ENCODE results near the gene RHOU. TPM values are rescaled to one million over a fixed set of nuclear protein-coding genes. Genes with fewer than 3 reads are reported as not detected.

RHOU gene
- total and polyA plus RNA-seq, 10 of the 15 experiments (the other 5 are each of a cell fraction or from before 2014, with no cell fraction given) = not detected

DNA sequence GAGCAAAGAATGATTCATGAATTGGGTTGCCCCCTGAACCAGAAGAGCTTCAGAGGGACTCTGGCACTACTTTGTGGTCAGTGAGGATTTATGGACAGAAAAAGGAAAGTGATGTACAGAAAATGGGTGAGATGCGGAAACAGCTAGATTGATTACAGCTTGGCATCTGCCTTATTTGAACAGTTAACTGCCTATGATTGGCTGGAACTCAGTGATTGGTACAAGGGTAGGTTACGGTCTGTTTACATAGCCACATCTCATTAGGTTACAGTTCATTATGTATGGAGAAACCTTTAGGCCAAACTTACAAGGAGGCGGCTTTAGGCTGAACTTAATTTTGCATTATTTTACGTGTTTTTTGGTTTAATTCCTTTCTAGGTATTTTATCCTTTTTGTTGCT lies 29.0 kb upstream of the RHOU start:
- intact Hi-C loops (cut with micrococcal nuclease; ENCODE audit: unreplicated experiment) (no loop called here), in situ Hi-C loops (cut with MboI) (no loop called here)
- CTCF ChIA-PET = interaction anchor here (0.6 kb wide), 1 partner anchor 9 kb away, joined by 3 read pairs; no protein-coding TSS in a partner anchor
- no peak for ATAC-seq
- H2AFZ ChIP-seq (ENCODE audit: control insufficient read depth, low read depth, low read length) = no peak overlapping the region
- FAIRE-seq = no peak
- WGBS (ENCODE audit: insufficient coverage, insufficient replicate concordance, low lambda C conversion rate, missing lambda C conversion rate) = 71% methylated on average over 4 of the region's 4 CpGs
- no peaks in the 10 kb centered on the region for H3K4me1 ChIP-seq (ENCODE audit: control insufficient read depth, insufficient read depth, low read length)
- no TSS peak for BruUV-seq (replicated peaks)
- H4K20me1 ChIP-seq (ENCODE audit: control insufficient read depth, insufficient read depth) = no peaks in the 10 kb centered on the region
- RAD21 ChIA-PET (ENCODE audit: unreplicated experiment) = no interaction called here
- no peaks in the 10 kb centered on the region for H3K27me3 ChIP-seq (replicated peaks in 1 of 2; ENCODE audit: control insufficient read depth in 2 of 2, insufficient read depth in 2 of 2, low read length in 1 of 2)
- no peak overlapping the region for H3K9ac ChIP-seq (ENCODE audit: control insufficient read depth, insufficient read depth, low read length)
- H3K27ac ChIP-seq (ENCODE audit: control insufficient read depth, insufficient read depth) = no peak overlapping the region
- H3K4me3 ChIP-seq = no peak overlapping the region
- POLR2A ChIA-PET = interaction anchor here (0.5 kb wide), 1 partner anchor 1748 kb away, joined by 3 read pairs; no protein-coding TSS in a partner anchor
- H3K36me3 ChIP-seq (ENCODE audit: control insufficient read depth in 2 of 2, insufficient read depth in 2 of 2, low read length in 1 of 2) = no peaks in the 10 kb centered on the region
- DNase-seq (ENCODE audit: low read depth, low spot score) = no peak
- no peak for TF ChIP-seq CHD4 (IDR thresholded peaks at IDR 0.05)
- TF ChIP-seq STAT3 (IDR thresholded peaks at IDR 0.05; ENCODE audit: low read depth, low read length) = no peak
- SMC1A ChIA-PET (ENCODE audit: uncharacterized antibody, unreplicated experiment) = no interaction called here
- H3K79me2 ChIP-seq (ENCODE audit: control insufficient read depth, insufficient read depth, low read length) = no peaks in the 10 kb centered on the region
- no peaks in the 10 kb centered on the region; the same call in 2 of the 3 replicates for H3K9me3 ChIP-seq (replicated peaks; ENCODE audit: control insufficient read depth, insufficient read depth, low read length)
- H3K4me2 ChIP-seq (ENCODE audit: control insufficient read depth, insufficient read depth) = no peak overlapping the region

DNA sequence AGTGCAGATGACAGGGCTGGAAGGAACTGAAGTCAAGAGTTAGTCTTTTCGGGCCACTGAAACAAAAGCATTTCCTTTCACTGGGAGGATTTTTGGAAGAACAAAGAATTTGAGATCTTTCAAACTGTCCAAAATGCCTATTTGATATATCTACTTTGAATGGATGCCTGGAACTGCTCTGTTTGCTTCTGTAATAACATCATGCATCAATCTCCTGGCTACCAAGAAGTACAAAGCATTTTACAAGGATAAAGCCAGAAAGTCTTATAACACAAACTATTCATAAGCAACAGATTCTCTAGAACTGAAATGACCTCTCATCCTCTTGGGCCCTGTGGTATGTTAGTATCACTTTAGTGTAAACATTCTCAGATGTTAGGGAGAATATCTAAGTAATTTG lies 18.2 kb upstream of the RHOU start:
- FAIRE-seq (no peak), ATAC-seq (no peak), DNase-seq (ENCODE audit: low read depth, low spot score) (no peak)
- Histone ChIP-seq H3K79me2 (ENCODE audit: control insufficient read depth, insufficient read depth, low read length) (no peaks in the 10 kb centered on the region), H3K4me2 (ENCODE audit: control insufficient read depth, insufficient read depth) (no peak overlapping the region), H3K36me3 (ENCODE audit: control insufficient read depth in 2 of 2, insufficient read depth in 2 of 2, low read length in 1 of 2) (no peaks in the 10 kb centered on the region), H4K20me1 (ENCODE audit: control insufficient read depth, insufficient read depth) (no peaks in the 10 kb centered on the region), H3K9me3 (replicated peaks; ENCODE audit: control insufficient read depth, insufficient read depth, low read length) (no peaks in the 10 kb centered on the region), H2AFZ (ENCODE audit: control insufficient read depth, low read depth, low read length) (no peak overlapping the region), H3K4me3 (no peak overlapping the region), H3K27ac (ENCODE audit: control insufficient read depth, insufficient read depth) (no peak overlapping the region), H3K9ac (ENCODE audit: control insufficient read depth, insufficient read depth, low read length) (no peak overlapping the region), H3K27me3 (replicated peaks in 1 of 2; ENCODE audit: control insufficient read depth in 2 of 2, insufficient read depth in 2 of 2, low read length in 1 of 2) (no peaks in the 10 kb centered on the region), H3K4me1 (ENCODE audit: control insufficient read depth, insufficient read depth, low read length) (no peaks in the 10 kb centered on the region)
- intact Hi-C loops (cut with micrococcal nuclease; ENCODE audit: unreplicated experiment) = no loop called here
- CTCF ChIA-PET = no interaction called here
- no TSS peak for BruUV-seq (replicated peaks)
- POLR2A ChIA-PET = no interaction called here
- SMC1A ChIA-PET (ENCODE audit: uncharacterized antibody, unreplicated experiment) = no interaction called here
- in situ Hi-C loops (cut with MboI) = no loop called here
- TF ChIP-seq, protein P1, sequence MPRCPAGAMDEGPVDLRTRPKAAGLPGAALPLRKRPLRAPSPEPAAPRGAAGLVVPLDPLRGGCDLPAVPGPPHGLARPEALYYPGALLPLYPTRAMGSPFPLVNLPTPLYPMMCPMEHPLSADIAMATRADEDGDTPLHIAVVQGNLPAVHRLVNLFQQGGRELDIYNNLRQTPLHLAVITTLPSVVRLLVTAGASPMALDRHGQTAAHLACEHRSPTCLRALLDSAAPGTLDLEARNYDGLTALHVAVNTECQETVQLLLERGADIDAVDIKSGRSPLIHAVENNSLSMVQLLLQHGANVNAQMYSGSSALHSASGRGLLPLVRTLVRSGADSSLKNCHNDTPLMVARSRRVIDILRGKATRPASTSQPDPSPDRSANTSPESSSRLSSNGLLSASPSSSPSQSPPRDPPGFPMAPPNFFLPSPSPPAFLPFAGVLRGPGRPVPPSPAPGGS (IDR thresholded peaks at IDR 0.05; ENCODE audit: borderline replicate concordance, insufficient read depth, low read depth, low read length, poor library complexity, severe bottlenecking) = no peak
- TF ChIP-seq TCF12 (IDR thresholded peaks at IDR 0.05; ENCODE audit: low read depth, low read length) (no peak), MYB (IDR thresholded peaks at IDR 0.05; ENCODE audit: borderline replicate concordance, low read depth, low read length) (no peak), CEBPB (IDR thresholded peaks at IDR 0.05; ENCODE audit: borderline replicate concordance in 1 of 2, low read depth in 2 of 2, low read length in 2 of 2) (no peak), SREBF1 (IDR thresholded peaks at IDR 0.05; ENCODE audit: low read length) (no peak), BHLHE40 (IDR thresholded peaks at IDR 0.05; ENCODE audit: borderline replicate concordance in 1 of 2, low read depth in 2 of 2, low read length in 1 of 2) (no peak), MEF2B (IDR thresholded peaks at IDR 0.05; ENCODE audit: partially characterized antibody, poor library complexity, severe bottlenecking) (no peak), BRCA1 (IDR thresholded peaks at IDR 0.05; ENCODE audit: low read depth, low read length) (no peak)
- TF ChIP-seq, protein P2, sequence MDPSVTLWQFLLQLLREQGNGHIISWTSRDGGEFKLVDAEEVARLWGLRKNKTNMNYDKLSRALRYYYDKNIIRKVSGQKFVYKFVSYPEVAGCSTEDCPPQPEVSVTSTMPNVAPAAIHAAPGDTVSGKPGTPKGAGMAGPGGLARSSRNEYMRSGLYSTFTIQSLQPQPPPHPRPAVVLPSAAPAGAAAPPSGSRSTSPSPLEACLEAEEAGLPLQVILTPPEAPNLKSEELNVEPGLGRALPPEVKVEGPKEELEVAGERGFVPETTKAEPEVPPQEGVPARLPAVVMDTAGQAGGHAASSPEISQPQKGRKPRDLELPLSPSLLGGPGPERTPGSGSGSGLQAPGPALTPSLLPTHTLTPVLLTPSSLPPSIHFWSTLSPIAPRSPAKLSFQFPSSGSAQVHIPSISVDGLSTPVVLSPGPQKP (IDR thresholded peaks at IDR 0.05; ENCODE audit: low read depth, low read length) = no peak
- TF ChIP-seq, protein P3, sequence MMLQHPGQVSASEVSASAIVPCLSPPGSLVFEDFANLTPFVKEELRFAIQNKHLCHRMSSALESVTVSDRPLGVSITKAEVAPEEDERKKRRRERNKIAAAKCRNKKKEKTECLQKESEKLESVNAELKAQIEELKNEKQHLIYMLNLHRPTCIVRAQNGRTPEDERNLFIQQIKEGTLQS (IDR thresholded peaks at IDR 0.05; ENCODE audit: borderline replicate concordance, extremely low read depth, low read depth, low read length) = no peak
- RAD21 ChIA-PET (ENCODE audit: unreplicated experiment) = no interaction called here
- WGBS (ENCODE audit: insufficient coverage, insufficient replicate concordance, low lambda C conversion rate, missing lambda C conversion rate) = 50% methylated on average over 1 of the region's 1 CpG

Measured in GM12878 (cell line).